Esophagus (tissue), 2 donors: ENCODE data around the gene MPP1. TPM values are rescaled to one million over a fixed set of nuclear protein-coding genes. Genes with fewer than 3 reads are reported as not detected.
"Not testable (repeated sequence)": the region's sequence is repeated elsewhere in the genome, so short reads cannot be mapped to it uniquely, and the experiment has no call there.

Experiments used
- H3K27ac ChIP-seq, 2 donors: one replicate each; pipeline ENCODE4 v1.5.1; 2013; ENCODE audit warnings: low read depth in 2 of 2, mild to moderate bottlenecking in 2 of 2, inconsistent platforms in 1 of 2, low read length in 1 of 2, moderate library complexity in 1 of 2
- H3K27me3 ChIP-seq, 2 donors: one replicate each; pipeline ENCODE4 v1.6.1; 2013; ENCODE audit warnings: low read length in 2 of 2, control low read depth in 1 of 2, mild to moderate bottlenecking in 1 of 2; ENCODE audit not compliant: insufficient read depth in 2 of 2, control insufficient read depth in 1 of 2
- H3K36me3 ChIP-seq, 2 donors: one replicate each; pipeline ENCODE4 v1.6.1; 2013; ENCODE audit warnings: low read length in 1 of 2; ENCODE audit not compliant: control insufficient read depth in 2 of 2, insufficient read depth in 2 of 2
- H3K4me1 ChIP-seq, 2 donors: one replicate each; pipeline ENCODE4 v1.6.1; 2013; ENCODE audit warnings: low read length in 1 of 2; ENCODE audit not compliant: control insufficient read depth in 2 of 2, insufficient read depth in 2 of 2
- H3K4me3 ChIP-seq, 2 donors: one replicate each; pipeline ENCODE4 v1.5.1; 2013; ENCODE audit warnings: low read length in 2 of 2, mild to moderate bottlenecking in 2 of 2, low read depth in 1 of 2, moderate library complexity in 1 of 2
- H3K9me3 ChIP-seq, 2 donors: one replicate each; pipeline ENCODE4 v1.6.1; 2013; ENCODE audit warnings: mild to moderate bottlenecking in 2 of 2, low read depth in 1 of 2, low read length in 1 of 2, moderate library complexity in 1 of 2; ENCODE audit not compliant: control insufficient read depth in 2 of 2, insufficient read depth in 1 of 2
- WGBS, 2 donors: extraction: QIAGEN DNeasy Blood & Tissue Kit; methylation state at CpG; one replicate each; pipeline ENCODE4 v1.1.7; 2013; 5-methylcytosine and 5-hydroxymethylcytosine counted together
- polyA plus RNA-seq, 2 donors: library from polyadenylated mRNA; stranded (reverse); fragments of 200-250 nt; gene quantifications; one replicate each; pipeline ENCODE4 v1.2.3, GENCODE V29; 2013
- donor health status: healthy with polysubstance abuse.
- donor health status: Bipolar disorder and iron deficiency.

Gene MPP1
- polyA plus RNA-seq, 2 donors, result 4.1 to 6.4 TPM

DNA sequence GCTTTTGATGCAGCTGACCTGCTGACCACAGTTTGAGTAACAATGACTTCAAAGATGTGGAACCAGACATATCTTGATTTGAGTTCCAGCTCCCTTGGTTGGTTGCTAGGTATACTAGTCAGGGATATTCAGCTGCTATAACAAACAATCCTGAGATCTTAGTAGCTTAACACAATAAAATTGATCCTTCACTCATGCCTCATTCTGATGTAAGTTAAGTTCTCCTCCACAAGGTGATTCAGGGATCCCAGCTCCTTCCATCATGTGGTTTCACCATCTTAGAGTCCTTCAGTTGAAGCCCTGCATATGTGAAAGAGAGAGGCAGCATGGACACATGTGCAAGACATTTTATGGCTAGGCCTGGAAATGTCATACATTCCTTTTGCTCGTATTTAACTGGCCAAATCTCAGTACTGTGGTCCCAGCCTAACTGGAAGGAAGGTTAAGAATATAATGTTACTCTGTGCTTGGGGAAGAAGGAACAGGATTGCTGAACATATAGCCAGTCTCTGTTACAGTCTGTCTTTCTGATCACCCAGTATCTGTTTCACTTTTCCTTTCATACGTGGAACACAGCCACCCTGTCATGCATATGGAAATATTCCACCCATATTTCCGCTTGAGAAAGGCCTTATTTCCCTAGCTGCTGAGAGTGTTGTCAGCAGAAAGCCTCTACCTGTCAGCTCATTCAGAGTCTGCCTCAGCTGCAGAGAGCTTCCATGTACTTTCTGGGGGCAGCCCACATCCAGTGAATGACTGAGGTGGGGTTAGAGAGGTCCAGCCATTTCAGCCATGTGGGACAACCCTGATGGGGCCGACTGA, 22.1 kb upstream of the MPP1 start:
- H3K36me3 ChIP-seq, result no peaks in the 10 kb centered on the region
- WGBS, 2 donors, result 46 to 71% methylated on average over 4 of the region's 4 CpGs
- H3K4me1 ChIP-seq, result no peaks in the 10 kb centered on the region
- H3K4me3 ChIP-seq, result no peak overlapping the region
- no peaks in the 10 kb centered on the region for H3K9me3 ChIP-seq
- no peak overlapping the region for H3K27ac ChIP-seq
- H3K27me3 ChIP-seq, result no peaks in the 10 kb centered on the region

DNA sequence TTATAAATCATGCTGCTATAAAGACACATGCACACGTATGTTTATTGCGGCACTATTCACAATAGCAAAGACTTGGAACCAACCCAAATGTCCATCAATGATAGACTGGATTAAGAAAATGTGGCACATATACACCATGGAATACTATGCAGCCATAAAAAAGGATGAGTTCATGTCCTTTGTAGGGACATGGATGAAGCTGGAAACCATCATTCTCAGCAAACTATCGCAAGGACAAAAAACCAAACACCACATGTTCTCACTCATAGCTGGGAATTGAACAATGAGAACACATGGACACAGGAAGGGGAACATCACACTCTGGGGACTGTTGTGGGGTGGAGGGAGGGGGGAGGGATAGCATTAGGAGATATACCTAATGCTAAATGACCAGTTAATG, 20.3 kb upstream of the MPP1 start:
- H3K27me3 ChIP-seq, H3K4me3 ChIP-seq, H3K27ac ChIP-seq, H3K4me1 ChIP-seq, H3K36me3 ChIP-seq, H3K9me3 ChIP-seq: not testable (repeated sequence)
- WGBS, 2 donors, result no CpG with 5 or more reads among the region's 3 CpGs

- H3K4me3 ChIP-seq, result no peak overlapping the region
- no peaks in the 10 kb centered on the region for H3K9me3 ChIP-seq
- H3K4me1 ChIP-seq, result no peaks in the 10 kb centered on the region
- H3K27ac ChIP-seq, result no peak overlapping the region
- H3K27me3 ChIP-seq, result no peaks in the 10 kb centered on the region
- no peaks in the 10 kb centered on the region for H3K36me3 ChIP-seq
- WGBS, 2 donors, result 48 to 83% methylated on average over 1 of the region's 1 CpG
Observed at GRCh38 chrX:154824638-154825037, 19.4 kb upstream of the MPP1 start.

GRCh38 chrX:154822029-154822428, 16.7 kb upstream of the MPP1 start:
- WGBS, 2 donors, result 58 to 74% methylated on average over 3 of the region's 3 CpGs
- no peaks in the 10 kb centered on the region for H3K27me3 ChIP-seq
- H3K4me1 ChIP-seq, result peaks cover 0 to 2% of the 10 kb centered on the region in 2 donors
- no peak overlapping the region for H3K4me3 ChIP-seq
- no peak overlapping the region for H3K27ac ChIP-seq
- no peaks in the 10 kb centered on the region for H3K9me3 ChIP-seq
- H3K36me3 ChIP-seq, result no peaks in the 10 kb centered on the region

- Histone ChIP-seq H3K27me3 (no peaks in the 10 kb centered on the region), H3K4me3 (no peak overlapping the region), H3K36me3 (no peaks in the 10 kb centered on the region), H3K9me3 (no peaks in the 10 kb centered on the region), H3K4me1 (peaks cover 0 to 2% of the 10 kb centered on the region in 2 donors), H3K27ac (no peak overlapping the region)
Observed at GRCh38 chrX:154821523-154821922, 16.2 kb upstream of the MPP1 start.

GRCh38 chrX:154819771-154820341, 14.6 kb upstream of the MPP1 start:
- H3K9me3 ChIP-seq, result no peaks in the 10 kb centered on the region
- H3K27ac ChIP-seq, result no peak overlapping the region
- 76 to 84% methylated on average over 7 of the region's 7 CpGs for WGBS, 2 donors
- peaks cover 0 to 2% of the 10 kb centered on the region in 2 donors for H3K4me1 ChIP-seq
- no peak overlapping the region for H3K4me3 ChIP-seq
- no peaks in the 10 kb centered on the region for H3K36me3 ChIP-seq
- no peaks in the 10 kb centered on the region for H3K27me3 ChIP-seq

DNA sequence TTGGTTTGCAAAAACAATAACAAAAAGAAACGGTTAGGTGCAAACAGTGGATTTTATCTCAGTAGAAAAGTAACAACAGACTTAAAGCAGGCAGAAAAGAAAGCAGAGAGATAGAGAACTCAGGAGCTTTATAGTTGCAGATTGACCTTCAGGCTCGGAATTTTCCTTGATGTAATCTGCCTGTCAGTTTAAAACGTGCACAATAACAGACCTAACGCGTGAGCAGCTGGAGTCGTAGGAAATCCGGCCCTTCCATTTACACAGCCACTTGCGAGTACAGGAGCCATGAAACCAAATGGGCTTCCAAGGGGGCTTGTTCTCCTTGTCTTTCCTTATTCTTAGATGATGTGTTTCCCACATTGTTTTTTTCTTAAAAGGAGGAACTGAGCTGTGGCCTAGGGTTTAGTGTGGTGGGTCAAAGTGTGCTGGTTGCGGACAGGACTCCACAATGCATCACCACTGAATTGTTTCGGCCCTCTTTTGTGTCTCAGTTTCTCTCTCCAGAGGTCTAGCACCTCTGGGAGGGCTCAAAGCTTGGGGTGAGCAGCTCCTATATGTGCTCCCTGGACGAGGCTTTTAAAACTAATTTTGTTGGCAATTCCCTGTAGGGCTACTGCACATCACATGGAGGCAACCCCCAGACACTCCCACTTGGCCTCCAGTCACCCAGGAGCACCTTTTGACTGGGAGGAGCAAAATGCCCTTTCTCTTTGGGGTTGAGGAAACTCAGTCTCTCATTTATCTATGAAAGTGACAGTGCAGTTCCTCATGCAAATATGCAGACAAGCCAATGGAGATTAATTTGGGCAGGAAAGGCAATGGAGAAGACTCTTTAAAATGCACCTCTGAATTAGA, 13.9 kb upstream of the MPP1 start:
- WGBS, 2 donors, result 70 to 78% methylated on average over 11 of the region's 11 CpGs
- no peaks in the 10 kb centered on the region for H3K36me3 ChIP-seq
- H3K9me3 ChIP-seq, result no peaks in the 10 kb centered on the region
- no peak overlapping the region for H3K4me3 ChIP-seq
- no peaks in the 10 kb centered on the region for H3K27me3 ChIP-seq
- peaks cover 0 to 2% of the 10 kb centered on the region in 2 donors for H3K4me1 ChIP-seq
- no peak overlapping the region for H3K27ac ChIP-seq

DNA sequence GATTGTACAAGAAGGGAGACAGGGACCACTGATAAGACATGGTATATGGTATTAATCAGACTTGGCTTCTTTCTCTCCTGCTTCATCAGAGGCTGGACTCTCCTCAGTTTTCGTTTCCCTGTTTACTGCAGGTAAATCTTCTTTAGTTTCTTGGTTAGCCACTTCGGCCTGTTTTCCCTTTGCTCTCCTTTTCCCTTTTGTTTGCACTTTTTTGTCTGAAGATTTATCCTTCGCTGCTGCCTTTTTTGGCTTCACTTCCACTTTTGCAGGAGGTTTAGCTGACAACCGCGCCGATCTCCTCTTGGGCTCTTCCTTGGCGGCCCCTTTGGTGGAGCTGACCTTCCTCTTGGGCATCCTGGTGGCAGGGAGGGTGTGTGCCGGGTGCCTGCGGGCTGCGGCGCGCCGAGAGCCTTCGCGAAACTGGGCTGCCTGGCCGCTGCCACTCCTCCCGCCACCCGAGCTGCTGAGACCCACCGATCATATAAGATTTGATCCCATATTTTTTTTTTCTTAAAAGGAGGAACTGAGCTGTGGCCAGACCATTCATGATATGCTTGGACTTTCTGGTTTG, 11.8 kb upstream of the MPP1 start:
- not testable (repeated sequence) for H3K27ac ChIP-seq, H3K36me3 ChIP-seq, H3K4me1 ChIP-seq, H3K9me3 ChIP-seq, H3K27me3 ChIP-seq, H3K4me3 ChIP-seq
- 94 to 95% methylated on average over 19 of the region's 19 CpGs for WGBS, 2 donors

- H3K4me1 ChIP-seq, H3K9me3 ChIP-seq, H3K27ac ChIP-seq, H3K4me3 ChIP-seq, H3K27me3 ChIP-seq, H3K36me3 ChIP-seq: not testable (repeated sequence)
- WGBS, 2 donors, result 71 to 79% methylated on average over 4 of the region's 4 CpGs
Observed at GRCh38 chrX:154816326-154816898, 11.1 kb upstream of the MPP1 start.
